ENCODE results near the gene RASGRP4.

DNA sequence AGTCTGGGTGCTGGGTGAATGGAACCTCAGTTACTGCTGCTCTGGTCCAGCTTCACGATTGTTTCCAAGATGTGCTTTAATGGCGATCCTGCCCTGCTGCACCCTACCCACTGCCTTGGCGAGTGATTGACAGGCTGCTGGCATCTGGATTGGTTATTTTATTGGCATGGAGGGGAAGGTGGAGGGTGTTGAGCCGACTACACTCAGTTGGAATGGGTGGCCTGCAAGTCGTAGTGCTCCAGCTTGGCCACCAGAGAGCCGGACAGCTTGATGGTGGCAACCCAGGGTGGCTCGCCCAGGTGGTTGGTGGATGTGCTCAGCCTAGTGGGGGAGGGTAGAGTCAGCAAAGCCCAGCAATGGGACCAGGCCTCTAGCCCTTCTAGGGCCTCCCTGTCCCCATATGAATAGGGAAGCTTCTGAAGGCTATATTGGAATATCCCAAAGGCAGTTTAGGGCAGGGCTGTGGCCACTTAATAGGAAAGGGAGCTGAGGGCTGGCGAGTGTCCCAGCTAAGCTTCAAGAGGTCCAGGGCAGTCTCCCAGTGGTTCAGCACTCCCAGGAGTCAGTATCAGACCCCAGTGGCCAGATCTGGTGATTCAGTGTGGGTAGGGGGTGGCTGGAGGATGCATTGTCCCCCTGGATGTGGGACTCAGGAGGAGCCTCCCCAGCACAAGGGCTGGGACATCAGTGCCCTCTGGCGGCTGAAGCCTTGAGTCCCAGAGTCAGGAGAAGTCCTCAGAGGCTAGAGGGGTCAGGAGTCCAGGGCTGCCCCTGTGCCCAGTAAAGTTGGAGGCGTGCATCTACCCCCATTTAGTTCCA, 41.6 kb downstream of the RASGRP4 start:
- TF ChIP-seq POLR2AphosphoS5 (IDR thresholded peaks at IDR 0.05; ENCODE audit: low read depth, low read length), result peak; percentile 34
- TF ChIP-seq, protein P1, sequence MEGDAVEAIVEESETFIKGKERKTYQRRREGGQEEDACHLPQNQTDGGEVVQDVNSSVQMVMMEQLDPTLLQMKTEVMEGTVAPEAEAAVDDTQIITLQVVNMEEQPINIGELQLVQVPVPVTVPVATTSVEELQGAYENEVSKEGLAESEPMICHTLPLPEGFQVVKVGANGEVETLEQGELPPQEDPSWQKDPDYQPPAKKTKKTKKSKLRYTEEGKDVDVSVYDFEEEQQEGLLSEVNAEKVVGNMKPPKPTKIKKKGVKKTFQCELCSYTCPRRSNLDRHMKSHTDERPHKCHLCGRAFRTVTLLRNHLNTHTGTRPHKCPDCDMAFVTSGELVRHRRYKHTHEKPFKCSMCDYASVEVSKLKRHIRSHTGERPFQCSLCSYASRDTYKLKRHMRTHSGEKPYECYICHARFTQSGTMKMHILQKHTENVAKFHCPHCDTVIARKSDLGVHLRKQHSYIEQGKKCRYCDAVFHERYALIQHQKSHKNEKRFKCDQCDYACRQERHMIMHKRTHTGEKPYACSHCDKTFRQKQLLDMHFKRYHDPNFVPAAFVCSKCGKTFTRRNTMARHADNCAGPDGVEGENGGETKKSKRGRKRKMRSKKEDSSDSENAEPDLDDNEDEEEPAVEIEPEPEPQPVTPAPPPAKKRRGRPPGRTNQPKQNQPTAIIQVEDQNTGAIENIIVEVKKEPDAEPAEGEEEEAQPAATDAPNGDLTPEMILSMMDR (IDR thresholded peaks at IDR 0.05), result peak; percentile 92; the same call in 1 of the 2 replicates
- no peak for TF ChIP-seq TCF7L2 (IDR thresholded peaks at IDR 0.05; ENCODE audit: low read depth, low read length)
